SKM-1 treated with dmso at 0.1 percent for 144 hours (cell line): ENCODE results near the gene GPR26.
"Not testable (repeated sequence)": the region's sequence is repeated elsewhere in the genome, so short reads cannot be mapped to it uniquely, and the experiment has no call there.

Experiments used
- DNase-seq: peaks from one replicate; lab custom pipeline; 2025; ENCODE audit not compliant: unreplicated experiment; lab: John Stamatoyannopoulos, UW

GPR26 gene

GRCh38 chr10:123704076-123704475, 37.9 kb downstream of the GPR26 start:
- no peak for DNase-seq

GRCh38 chr10:123704812-123705211, 38.7 kb downstream of the GPR26 start:
- no peak for DNase-seq

GRCh38 chr10:123706236-123706635, 40.1 kb downstream of the GPR26 start:
- no peak for DNase-seq

- no peak for DNase-seq
Measured at GRCh38 chr10:123715546-123715945, 49.4 kb downstream of the GPR26 start.

- DNase-seq = no peak
Measured at GRCh38 chr10:123717336-123717735, 51.2 kb downstream of the GPR26 start.

- no peak for DNase-seq
Measured at GRCh38 chr10:123718544-123719060, 52.4 kb downstream of the GPR26 start.

GRCh38 chr10:123720536-123720935, 54.4 kb downstream of the GPR26 start:
- no peak for DNase-seq

- no peak for DNase-seq
Measured at GRCh38 chr10:123721441-123722049, 55.4 kb downstream of the GPR26 start.

GRCh38 chr10:123722351-123722750, 56.2 kb downstream of the GPR26 start:
- DNase-seq = no peak

GRCh38 chr10:123724747-123725146, 58.6 kb downstream of the GPR26 start:
- no peak for DNase-seq

- DNase-seq = no peak
Measured at GRCh38 chr10:123726381-123726780, 60.2 kb downstream of the GPR26 start.

GRCh38 chr10:123726836-123727235, 60.7 kb downstream of the GPR26 start:
- no peak for DNase-seq

- DNase-seq = no peak
Measured at GRCh38 chr10:123729523-123729922, 63.4 kb downstream of the GPR26 start.

GRCh38 chr10:123736917-123737316, 70.8 kb downstream of the GPR26 start:
- DNase-seq = not testable (repeated sequence)

- no peak for DNase-seq
Measured at GRCh38 chr10:123741146-123741545, 75.0 kb downstream of the GPR26 start.

GRCh38 chr10:123741711-123742110, 75.6 kb downstream of the GPR26 start:
- DNase-seq = no peak

- DNase-seq = no peak
Measured at GRCh38 chr10:123742751-123743440, 76.7 kb downstream of the GPR26 start.

GRCh38 chr10:123743441-123744223, 77.5 kb downstream of the GPR26 start:
- DNase-seq = no peak

GRCh38 chr10:123744224-123744536, 78.0 kb downstream of the GPR26 start:
- no peak for DNase-seq
